Bronchial epithelial cell (primary cell): ENCODE measurements around the gene GJB5. TPM values are rescaled to one million over a fixed set of nuclear protein-coding genes. Genes with fewer than 3 reads are reported as not detected.

Experiments
- DNase-seq: peaks from one replicate; pipeline ENCODE4 v3.0.0-alpha.2; 2010; ENCODE audit warnings: low read depth
- FAIRE-seq: peaks from 2 replicates; lab custom pipeline; 2011; peaks lifted over from hg19 to GRCh38; lab: Jason Lieb, UNC
- H3K27me3 ChIP-seq: 2 replicates; pipeline ENCODE4 v1.5.1; 2011; ENCODE audit warnings: low read length; ENCODE audit not compliant: control insufficient read depth, insufficient read depth
- H3K36me3 ChIP-seq: 2 replicates; pipeline ENCODE4 v1.5.1; 2011; ENCODE audit warnings: low read length; ENCODE audit not compliant: control insufficient read depth, insufficient read depth
- H3K4me3 ChIP-seq: 2 replicates; pipeline ENCODE4 v1.5.1; 2011; ENCODE audit warnings: mild to moderate bottlenecking, low read depth, low read length, control low read depth
- CTCF ChIP-seq: IDR thresholded peaks from 2 replicates; pipeline ENCODE4 v1.5.1; 2011; ENCODE audit warnings: mild to moderate bottlenecking, moderate library complexity, low read length, control low read depth, inconsistent platforms; ENCODE audit not compliant: insufficient read depth, severe bottlenecking
- total RNA-seq: library from RNA; depleted of rRNA; stranded (reverse); fragments of >200 nt; gene quantifications from 2 replicates; pipeline ENCODE4 v1.2.1, GENCODE V29; 2014

The GJB5 gene
- total RNA-seq, 1 donor from 2014 or later, result 95.8 TPM

GRCh38 chr1:34740161-34740868 is 14.5 kb upstream of the GJB5 start:
- peak; percentile 51 for DNase-seq
- Histone ChIP-seq H3K4me3 (no peak overlapping the region), H3K27me3 (peaks cover 2% of the 10 kb centered on the region), H3K36me3 (no peaks in the 10 kb centered on the region)
- no peak for TF ChIP-seq CTCF
- no peak for FAIRE-seq

GRCh38 chr1:34742667-34743270 is 12.1 kb upstream of the GJB5 start:
- FAIRE-seq, result no peak
- H3K36me3 ChIP-seq, result no peaks in the 10 kb centered on the region
- TF ChIP-seq CTCF, result peak; percentile 100
- no peak overlapping the region for H3K4me3 ChIP-seq
- DNase-seq, result peak; percentile 53
- H3K27me3 ChIP-seq, result no peaks in the 10 kb centered on the region

GRCh38 chr1:34743775-34744174 is 11.1 kb upstream of the GJB5 start:
- TF ChIP-seq CTCF, result no peak
- no peak overlapping the region for H3K4me3 ChIP-seq
- H3K36me3 ChIP-seq, result no peaks in the 10 kb centered on the region
- no peaks in the 10 kb centered on the region for H3K27me3 ChIP-seq
- no peak for FAIRE-seq
- no peak for DNase-seq

- DNase-seq, result no peak
- H3K36me3 ChIP-seq, result no peaks in the 10 kb centered on the region
- FAIRE-seq, result no peak
- TF ChIP-seq CTCF, result no peak
- no peak overlapping the region for H3K4me3 ChIP-seq
- no peaks in the 10 kb centered on the region for H3K27me3 ChIP-seq
These were observed 10.0 kb upstream of the GJB5 start for GRCh38 chr1:34744851-34745250.

GRCh38 chr1:34745666-34746065 is 9.2 kb upstream of the GJB5 start:
- DNase-seq, result no peak
- Histone ChIP-seq H3K36me3 (no peaks in the 10 kb centered on the region), H3K27me3 (no peaks in the 10 kb centered on the region), H3K4me3 (no peak overlapping the region)
- no peak for FAIRE-seq
- no peak for TF ChIP-seq CTCF
